NCI-H510A treated with DMSO at 0.1 percent for 48 hours (cell line): Measurements from ENCODE around the gene EIF2B5.
A peak's percentile ranks its signal among the peaks of the same experiment; 100 is the strongest.
"Not testable (repeated sequence)": the region's sequence is repeated elsewhere in the genome, so short reads cannot be mapped to it uniquely, and the experiment has no call there.

Experiments
- DNase-seq: peaks from one replicate; lab custom pipeline; 2025; lab: John Stamatoyannopoulos, UW

Gene EIF2B5

GRCh38 chr3:184145751-184146270 lies 10.7 kb downstream of the EIF2B5 start:
- DNase-seq, result no peak

DNA sequence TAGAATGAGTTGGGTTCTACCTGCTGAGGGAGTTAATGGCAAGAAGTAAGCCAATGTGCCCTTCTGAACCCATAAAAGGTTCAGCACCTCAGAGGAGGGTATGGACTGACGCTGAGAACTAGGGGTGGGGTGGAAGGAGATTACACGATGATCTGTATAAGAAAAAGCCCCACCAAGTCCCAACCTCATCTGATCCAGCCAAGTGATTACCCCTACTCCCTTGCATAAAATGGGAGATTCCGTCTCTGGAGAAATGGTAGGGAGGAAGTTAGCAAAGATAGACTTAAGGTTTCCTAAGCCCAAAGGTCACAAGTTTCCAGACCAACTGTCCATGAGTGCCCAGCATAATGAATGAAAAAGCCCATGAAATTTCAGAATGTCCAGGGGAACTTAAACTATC lies 12.9 kb downstream of the EIF2B5 start:
- DNase-seq, result no peak

DNA sequence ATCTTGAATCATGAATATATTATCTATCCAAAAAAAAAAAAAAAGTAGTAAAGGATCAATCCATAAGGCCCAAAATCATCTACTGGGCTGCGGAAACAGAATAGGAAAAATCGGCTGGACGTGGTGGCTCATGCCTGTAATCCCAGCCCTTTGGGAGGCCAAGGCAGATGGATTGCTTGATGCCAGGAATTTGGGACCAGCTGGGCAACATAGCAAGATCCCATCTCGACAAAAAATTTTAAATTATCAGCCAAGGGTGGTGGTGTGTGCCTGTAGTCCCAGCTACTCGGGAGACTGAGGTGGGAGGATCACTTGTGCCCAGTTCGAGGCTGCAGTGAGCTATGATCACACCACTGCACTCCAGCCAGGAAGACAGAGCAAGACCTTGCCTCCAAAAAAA lies 14.0 kb downstream of the EIF2B5 start:
- DNase-seq, result no peak

DNA sequence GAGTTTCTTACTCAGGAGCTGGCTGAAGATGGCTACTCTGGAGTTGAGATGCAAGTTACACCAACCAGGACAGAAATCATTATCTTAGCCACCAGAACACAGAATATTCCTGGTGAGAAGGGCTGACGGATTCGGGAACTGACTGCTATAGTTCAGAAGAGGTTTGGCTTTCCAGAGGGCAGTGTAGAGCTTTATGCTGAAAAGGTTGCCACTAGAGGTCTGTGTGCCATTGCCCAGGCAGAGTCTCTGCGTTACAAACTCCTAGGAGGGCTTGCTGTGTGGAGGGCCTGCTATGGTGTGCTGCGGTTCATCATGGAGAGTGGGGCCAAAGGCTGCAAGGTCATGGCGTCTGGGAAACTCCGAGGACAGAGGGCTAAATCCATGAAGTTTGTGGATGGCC lies 14.6 kb downstream of the EIF2B5 start:
- not testable (repeated sequence) for DNase-seq

GRCh38 chr3:184154885-184155643 lies 19.9 kb downstream of the EIF2B5 start, which contains the start of gene DVL3:
TSS of gene DVL3 (plus strand) at chr3:184155377. CDS start at chr3:184155636, 259 bp downstream.
- peak; percentile 91 for DNase-seq

- DNase-seq, result no peak
These were observed 20.7 kb downstream of the EIF2B5 start for GRCh38 chr3:184155644-184156521.

DNA sequence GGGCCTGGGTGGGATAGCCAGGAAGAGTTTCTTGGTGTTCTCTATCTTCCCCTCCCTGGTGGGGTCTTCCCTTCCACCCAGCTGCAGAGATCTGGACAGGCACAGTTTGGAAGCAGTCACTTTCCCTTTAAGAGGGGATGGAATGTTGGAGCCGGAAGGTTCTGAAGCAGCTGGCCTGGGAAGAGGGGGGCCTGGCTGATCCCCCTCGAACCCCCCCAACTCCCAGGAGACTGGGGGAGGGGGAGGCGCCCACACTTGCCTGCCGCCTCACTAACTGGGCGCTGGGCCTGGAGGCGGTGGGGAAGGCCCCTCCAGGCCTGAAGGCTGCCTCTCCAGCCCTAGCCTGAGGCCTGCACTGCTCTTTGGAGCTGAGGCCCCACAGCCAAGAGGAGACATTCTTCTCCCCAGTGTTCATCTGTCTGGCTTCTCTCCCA lies 21.4 kb downstream of the EIF2B5 start:
- DNase-seq, result no peak

DNA sequence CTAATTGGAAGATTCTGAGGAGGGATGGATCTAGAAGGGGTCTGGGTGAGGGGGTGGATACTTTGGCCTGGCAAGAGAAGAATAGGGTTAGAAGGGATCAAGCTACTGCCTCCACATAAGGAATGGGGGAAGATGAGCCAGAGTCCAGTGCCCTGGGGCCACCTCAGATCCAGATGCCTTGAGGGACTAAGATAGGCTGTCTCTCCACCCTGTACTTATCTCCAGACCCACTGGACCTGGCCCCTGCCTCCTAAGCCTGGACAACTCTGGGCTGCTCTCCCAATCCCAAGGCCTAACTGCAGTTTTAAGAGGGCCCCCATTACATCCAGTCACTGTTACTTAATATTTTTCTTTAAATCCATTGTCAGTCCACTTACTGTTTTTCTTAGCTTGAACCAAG lies 22.0 kb downstream of the EIF2B5 start:
- DNase-seq, result no peak

- DNase-seq, result no peak
These were observed 23.2 kb downstream of the EIF2B5 start for GRCh38 chr3:184158404-184158803.

- no peak for DNase-seq
These were observed 25.3 kb downstream of the EIF2B5 start for GRCh38 chr3:184160456-184160855.

DNA sequence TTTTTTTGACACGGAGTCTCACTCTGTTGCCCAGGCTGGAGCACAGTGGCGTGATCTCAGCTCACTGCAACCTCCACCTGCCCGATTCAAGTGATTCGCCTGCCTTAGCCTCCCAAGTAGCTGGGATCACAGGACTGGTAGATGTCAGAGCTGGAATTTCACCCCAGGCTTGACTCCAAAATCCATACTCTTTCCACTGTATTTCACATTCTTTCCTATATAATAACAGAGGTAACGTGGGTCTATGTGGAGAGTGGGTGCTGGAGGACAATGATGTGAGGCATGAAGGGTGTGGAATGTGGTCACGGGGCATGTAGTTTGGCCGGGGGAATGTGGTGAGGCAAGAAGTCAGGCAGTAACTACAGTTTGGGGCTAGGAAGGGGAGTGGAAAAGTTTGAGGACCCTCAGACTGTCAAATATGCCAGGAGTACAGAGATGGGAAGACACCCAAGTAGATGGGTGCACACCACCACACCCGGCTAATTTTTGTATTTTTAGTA lies 27.5 kb downstream of the EIF2B5 start:
- not testable (repeated sequence) for DNase-seq

DNA sequence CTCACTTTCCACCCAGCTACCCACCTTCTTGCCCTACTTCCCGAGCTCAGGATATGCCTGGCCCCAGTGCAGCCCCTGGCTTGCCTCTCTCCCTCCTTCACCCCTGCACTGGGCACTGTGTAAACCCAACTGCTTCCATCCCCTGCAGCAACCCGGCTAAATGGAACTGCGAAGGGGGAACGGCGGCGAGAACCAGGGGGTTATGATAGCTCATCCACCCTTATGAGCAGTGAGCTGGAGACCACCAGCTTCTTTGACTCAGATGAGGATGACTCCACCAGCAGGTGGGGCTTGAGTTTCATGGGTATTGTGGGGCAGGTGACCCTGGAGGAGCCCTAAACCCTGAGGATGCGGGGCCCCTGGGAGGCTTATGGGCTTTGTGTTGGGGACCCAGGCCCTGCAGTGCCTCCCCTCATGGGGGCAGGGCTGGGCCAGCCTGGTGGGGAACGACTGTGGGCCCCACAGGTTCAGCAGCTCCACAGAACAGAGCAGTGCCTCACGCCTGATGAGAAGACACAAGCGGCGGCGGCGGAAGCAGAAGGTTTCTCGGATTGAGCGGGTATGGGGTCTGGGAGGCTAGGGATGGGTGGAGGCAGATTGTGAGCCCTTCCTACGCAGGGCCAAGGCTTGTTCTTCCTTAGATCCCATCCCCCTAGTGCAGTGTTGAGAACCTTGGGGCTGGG lies 29.6 kb downstream of the EIF2B5 start:
- DNase-seq, result no peak

- DNase-seq, result no peak
These were observed 30.4 kb downstream of the EIF2B5 start for GRCh38 chr3:184165543-184165942.

- DNase-seq, result no peak
These were observed 31.5 kb downstream of the EIF2B5 start for GRCh38 chr3:184166671-184167070.

GRCh38 chr3:184167786-184168185 lies 32.6 kb downstream of the EIF2B5 start:
- no peak for DNase-seq

- DNase-seq, result no peak
These were observed 33.4 kb downstream of the EIF2B5 start for GRCh38 chr3:184168363-184169120.

- no peak for DNase-seq
These were observed 35.0 kb downstream of the EIF2B5 start for GRCh38 chr3:184169896-184170875.

DNA sequence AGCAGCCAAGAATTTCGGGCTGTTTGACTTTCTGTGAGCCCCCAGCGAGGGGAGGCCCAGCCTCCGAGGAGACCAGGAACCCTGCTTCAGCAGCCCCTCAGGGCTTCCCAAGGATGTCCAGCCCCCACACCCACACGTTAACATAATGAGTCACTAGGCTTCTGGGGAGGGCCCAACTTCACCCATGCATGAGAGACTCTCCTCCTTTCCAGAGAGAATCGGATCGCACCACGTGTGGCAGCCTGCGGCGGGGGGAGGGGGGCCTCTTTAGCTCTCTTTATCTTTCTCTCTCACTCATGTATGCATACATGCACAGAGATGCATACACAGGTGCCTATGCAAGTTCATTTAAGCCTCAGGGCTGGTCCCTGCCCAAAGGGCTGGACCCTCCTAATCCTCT lies 36.4 kb downstream of the EIF2B5 start:
- no peak for DNase-seq

- DNase-seq, result no peak
These were observed 37.7 kb downstream of the EIF2B5 start for GRCh38 chr3:184172681-184173373.

- no peak for DNase-seq
These were observed 38.2 kb downstream of the EIF2B5 start for GRCh38 chr3:184173374-184173722.
